Endothelial cell of umbilical vein (primary cell): ENCODE data around the gene NCS1. TPM values are rescaled to one million over a fixed set of nuclear protein-coding genes. Genes with fewer than 3 reads are reported as not detected.
"Not testable (repeated sequence)": the region's sequence is repeated elsewhere in the genome, so short reads cannot be mapped to it uniquely, and the experiment has no call there.

Experiments used
- BruUV-seq: library from RNA; stranded (reverse); fragments of 400-500 nt; replicated peaks from 2 replicates; lab custom pipeline; 2021; lab: Mats Ljungman, UMichigan
- CTCF ChIA-PET: fragments of 300-600, 350-600 bp; sonication (Branson Sonifier 250); formaldehyde crosslinking; loops from one replicate; lab custom pipeline; 2021; ENCODE audit warnings: antibody characterized with exemption, inconsistent platforms; lab: Charles Lee
- POLR2A ChIA-PET: fragments of 300-600, 350-600 bp; sonication (Branson Sonifier 250); formaldehyde crosslinking; loops from one replicate; lab custom pipeline; 2021; ENCODE audit warnings: antibody characterized with exemption, inconsistent platforms; lab: Charles Lee
- DNase-seq: peaks from one replicate; pipeline ENCODE4 v3.0.0-alpha.2; 2011; ENCODE audit warnings: low read depth, low spot score
- FAIRE-seq: peaks from 2 replicates; lab custom pipeline; 2011; peaks lifted over from hg19 to GRCh38; lab: Jason Lieb, UNC
- H2AFZ ChIP-seq: 2 replicates; pipeline ENCODE4 v1.6.0; 2012; ENCODE audit warnings: low read depth, low read length, control low read depth, inconsistent platforms
- H3K27ac ChIP-seq: 2 replicates; pipeline ENCODE4 v1.5.1; 2011; ENCODE audit warnings: low read depth, mild to moderate bottlenecking, control low read depth, low read length, moderate library complexity; ENCODE audit not compliant: insufficient read depth
- H3K27me3 ChIP-seq, 2 experiments: 2 replicates each; pipeline versions ENCODE4 v1.6.0 to v1.6.1; 2011; ENCODE audit warnings: low read length in 2 of 2, mixed read lengths in 1 of 2; ENCODE audit not compliant: control insufficient read depth in 2 of 2, insufficient read depth in 2 of 2
- H3K36me3 ChIP-seq, 2 experiments: 2 replicates in 1 of 2; 3 replicates in 1 of 2; pipeline ENCODE4 v1.5.1; 2011; ENCODE audit warnings: low read length in 2 of 2, mild to moderate bottlenecking in 1 of 2, moderate library complexity in 1 of 2; ENCODE audit not compliant: control insufficient read depth in 2 of 2, insufficient read depth in 2 of 2; ENCODE audit errors: extremely low read depth in 1 of 2
- H3K4me1 ChIP-seq: 3 replicates; pipeline ENCODE4 v1.5.1; 2011; ENCODE audit warnings: mild to moderate bottlenecking, low read length; ENCODE audit not compliant: control insufficient read depth, insufficient read depth; ENCODE audit errors: extremely low read depth
- H3K4me2 ChIP-seq: 2 replicates; pipeline ENCODE4 v1.6.1; 2011; ENCODE audit warnings: low read length, control low read depth, mixed read lengths; ENCODE audit not compliant: insufficient read depth
- H3K4me3 ChIP-seq, 3 experiments: fragments of 200-600 bp in 1 of 3; sonication (generic), shearing (Covaris generic) in 1 of 3; replicated peaks in 1 of 3; 2 replicates each; pipeline ENCODE4 v1.5.1; 2011 to 2016; ENCODE audit warnings: control low read depth in 3 of 3, low read length in 3 of 3, mild to moderate bottlenecking in 2 of 3, inconsistent platforms in 1 of 3, low read depth in 1 of 3, moderate library complexity in 1 of 3; ENCODE audit not compliant: insufficient read depth in 1 of 3
- H3K79me2 ChIP-seq: 2 replicates; pipeline ENCODE4 v1.6.0; 2012; ENCODE audit warnings: low read length, inconsistent platforms; ENCODE audit not compliant: control insufficient read depth, insufficient read depth
- H3K9ac ChIP-seq: replicated peaks from 2 replicates; pipeline ENCODE3; 2011; ENCODE audit warnings: low read length, control low read depth; ENCODE audit not compliant: insufficient read depth; ENCODE audit errors: extremely low read depth
- H3K9me1 ChIP-seq: replicated peaks from 3 replicates; pipeline ENCODE4 v1.6.0; 2011; ENCODE audit warnings: mild to moderate bottlenecking, low read length; ENCODE audit not compliant: control insufficient read depth, insufficient read depth; ENCODE audit errors: extremely low read depth
- H3K9me3 ChIP-seq: replicated peaks from 2 replicates; pipeline ENCODE4 v1.5.1; 2012; ENCODE audit warnings: low read length, inconsistent platforms; ENCODE audit not compliant: control insufficient read depth, insufficient read depth
- H4K20me1 ChIP-seq: replicated peaks from 2 replicates; pipeline ENCODE3; 2011; ENCODE audit warnings: mild to moderate bottlenecking, low read length; ENCODE audit not compliant: control insufficient read depth, insufficient read depth; ENCODE audit errors: extremely low read depth
- FOS ChIP-seq: IDR thresholded peaks from 2 replicates; pipeline ENCODE4 v1.6.1; 2011; ENCODE audit warnings: mild to moderate bottlenecking, low read length, moderate library complexity, borderline replicate concordance; ENCODE audit not compliant: insufficient read depth
- MAX ChIP-seq: IDR thresholded peaks from 2 replicates; pipeline ENCODE4 v1.6.1; 2011; ENCODE audit not compliant: insufficient read depth, insufficient read length
- dilution Hi-C: fragments of 300-500 bp; cut with MboI; formaldehyde crosslinking; loops from one replicate; pipeline ENCODE4 v1.15.0; 2019; ENCODE audit warnings: low sequenced_read_pairs; ENCODE audit not compliant: extremely low pct_ligation_motif_present
- intact Hi-C: fragments of 100-400 bp; cut with micrococcal nuclease; formaldehyde crosslinking; loops from one replicate; pipeline ENCODE4 v1.10.0; 2022
- polyA plus RNA-seq, 4 experiments: library from polyadenylated mRNA; depleted of rRNA in 3 of 4; stranded (reverse) in 3 of 4; unstranded in 1 of 4; fragments of >200 nt; gene quantifications; 2 replicates each; pipeline versions ENCODE4 v1.2.1 to v1.2.3, GENCODE V29; 2011 to 2012; ENCODE audit warnings: missing spikeins in 1 of 4
- total RNA-seq: library from RNA; stranded (reverse); gene quantifications from 2 replicates; pipeline ENCODE4 v1.2.3, GENCODE V29; 2021

NCS1 gene
- total and polyA plus RNA-seq, 2 donors (not counting 3 experiments of a cell fraction or from before 2014, with no cell fraction given) = 53.6 to 77.4 TPM

- dilution Hi-C loops = no loop called here
- no peak overlapping the region for H3K4me2 ChIP-seq
- no peaks in the 10 kb centered on the region for H4K20me1 ChIP-seq
- H3K9me3 ChIP-seq = no peaks in the 10 kb centered on the region
- no peaks in the 10 kb centered on the region for H3K9me1 ChIP-seq
- no TSS peak for BruUV-seq
- POLR2A ChIA-PET = no interaction called here
- H3K9ac ChIP-seq = no peak overlapping the region
- no peak for DNase-seq
- TF ChIP-seq MAX (no peak), FOS (no peak)
- H3K79me2 ChIP-seq = no peaks in the 10 kb centered on the region
- CTCF ChIA-PET = interaction anchor here (0.6 to 1.0 kb wide), 2 partner anchors 24 to 219 kb away, joined by 3 read pairs; no protein-coding TSS in a partner anchor
- peaks cover 0 to 2% of the 10 kb centered on the region in 2 experiments for H3K27me3 ChIP-seq
- no peak for FAIRE-seq
- H3K4me1 ChIP-seq = peaks cover 11% of the 10 kb centered on the region
- intact Hi-C loops = no loop called here
- H2AFZ ChIP-seq = no peak overlapping the region
- H3K27ac ChIP-seq = no peak overlapping the region
- no peak overlapping the region for H3K4me3 ChIP-seq
- no peaks in the 10 kb centered on the region for H3K36me3 ChIP-seq
These were observed 104.8 kb downstream of the NCS1 start for GRCh38 chr9:130276955-130277354.

DNA sequence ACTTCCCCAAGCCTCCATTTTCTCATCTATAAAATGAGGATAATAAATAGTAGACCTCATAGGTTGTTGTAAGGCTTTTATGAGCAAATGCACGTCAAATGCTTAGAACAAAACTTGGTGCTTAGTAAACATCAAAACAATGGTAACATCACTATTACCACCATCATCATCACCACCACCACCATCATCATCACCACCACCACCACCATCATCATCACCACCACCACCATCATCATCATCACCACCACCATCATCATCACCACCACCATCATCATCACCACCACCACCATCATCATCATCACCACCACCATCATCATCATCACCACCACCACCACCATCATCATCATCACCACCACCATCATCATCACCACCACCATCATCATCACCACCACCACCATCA lies 105.3 kb downstream of the NCS1 start:
- H3K79me2 ChIP-seq, H3K36me3 ChIP-seq, H3K9me3 ChIP-seq, H2AFZ ChIP-seq, H3K27ac ChIP-seq, H3K9me1 ChIP-seq, POLR2A ChIA-PET, intact Hi-C loops, H3K27me3 ChIP-seq, H3K4me1 ChIP-seq, H4K20me1 ChIP-seq, dilution Hi-C loops, FAIRE-seq, BruUV-seq, H3K9ac ChIP-seq, H3K4me3 ChIP-seq, H3K4me2 ChIP-seq, DNase-seq: not testable (repeated sequence)
- CTCF ChIA-PET = interaction anchor here (0.6 to 1.0 kb wide), 2 partner anchors 23 to 219 kb away, joined by 3 read pairs; no protein-coding TSS in a partner anchor
